HG03457 (cell line): Measurements from ENCODE around the gene HLA-DQB1.
A peak's percentile ranks its signal among the peaks of the same experiment; 100 is the strongest.
"Not testable (repeated sequence)": the region's sequence is repeated elsewhere in the genome, so short reads cannot be mapped to it uniquely, and the experiment has no call there.

Experiments used
- ATAC-seq: cut with Tn5 transposase; IDR thresholded peaks from one replicate; pipeline ENCODE4 v1.9.1; 2021; ENCODE audit warnings: moderate number of reproducible peaks; ENCODE audit not compliant: unreplicated experiment

The HLA-DQB1 gene

DNA sequence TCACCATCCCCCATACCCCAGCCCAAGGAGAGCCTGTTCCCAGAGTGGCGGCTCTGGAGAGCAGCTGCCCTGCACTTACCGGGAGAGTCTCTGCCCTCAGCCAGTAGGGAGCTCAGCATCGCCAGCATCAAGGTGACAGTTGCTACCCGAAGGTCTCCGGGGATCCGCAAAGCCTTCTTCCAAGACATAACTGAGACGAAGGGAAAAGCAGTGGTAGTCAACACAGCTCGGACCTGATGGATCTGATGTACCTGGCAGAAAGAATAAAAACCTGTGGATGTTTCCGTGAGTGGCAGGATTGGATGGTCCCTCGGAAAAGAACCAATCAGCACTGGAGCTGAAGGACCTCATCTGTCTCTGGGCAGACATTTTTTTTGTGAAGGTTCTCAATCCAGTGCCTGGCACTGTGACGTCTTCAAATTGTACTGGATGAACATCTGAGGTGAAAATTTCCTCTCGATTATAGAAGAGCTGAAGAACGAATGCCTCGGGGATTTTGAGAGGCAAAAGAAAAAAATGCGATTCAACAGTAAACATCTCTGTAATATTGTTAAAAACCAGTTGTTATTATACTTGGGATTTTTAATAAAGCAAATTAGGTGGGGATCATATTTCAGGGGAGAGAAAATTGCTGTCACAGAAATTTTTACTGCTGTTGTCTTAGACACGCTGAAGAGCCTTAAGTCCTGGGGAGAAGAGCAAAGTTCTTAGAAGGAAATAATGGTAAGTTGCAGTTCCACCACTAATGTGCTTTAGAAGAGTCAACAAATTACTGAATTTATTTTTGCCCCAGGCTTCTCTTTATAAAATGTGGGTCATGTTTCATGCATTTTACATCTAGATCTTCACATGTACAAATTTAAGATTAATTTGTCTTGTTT, at the start of gene HLA-DQB1:
Gene HLA-DQB1 (minus strand): TSS at position 238 of the 881 bp plus-strand sequence. CDS start 50 bp downstream, at position 188.
- no peak for ATAC-seq

DNA sequence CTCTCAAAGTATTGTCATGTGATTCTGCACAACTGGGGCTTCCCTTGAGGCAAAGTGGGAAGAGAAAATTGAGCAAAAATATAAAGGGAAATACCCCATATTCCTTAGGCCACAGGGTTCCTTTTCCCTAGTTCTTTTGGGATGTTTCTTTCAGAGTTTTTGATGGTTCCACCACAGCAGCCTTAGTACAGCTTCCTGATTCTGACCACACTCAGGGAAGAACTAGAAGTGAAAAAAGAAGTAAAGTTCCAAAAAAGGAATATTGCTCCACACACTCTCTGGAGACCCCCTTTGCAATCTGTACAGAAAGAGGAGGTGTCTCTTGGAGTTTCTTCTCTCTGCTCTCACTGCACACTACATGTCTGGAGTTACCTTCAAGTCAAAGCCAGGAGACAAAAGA, 46.8 kb upstream of the HLA-DQB1 start:
- ATAC-seq, result no peak

- ATAC-seq, result no peak
Observed at GRCh38 chr6:32709625-32710024, 43.2 kb upstream of the HLA-DQB1 start.

- ATAC-seq, result not testable (repeated sequence)
Observed at GRCh38 chr6:32705164-32705563, 38.7 kb upstream of the HLA-DQB1 start.

DNA sequence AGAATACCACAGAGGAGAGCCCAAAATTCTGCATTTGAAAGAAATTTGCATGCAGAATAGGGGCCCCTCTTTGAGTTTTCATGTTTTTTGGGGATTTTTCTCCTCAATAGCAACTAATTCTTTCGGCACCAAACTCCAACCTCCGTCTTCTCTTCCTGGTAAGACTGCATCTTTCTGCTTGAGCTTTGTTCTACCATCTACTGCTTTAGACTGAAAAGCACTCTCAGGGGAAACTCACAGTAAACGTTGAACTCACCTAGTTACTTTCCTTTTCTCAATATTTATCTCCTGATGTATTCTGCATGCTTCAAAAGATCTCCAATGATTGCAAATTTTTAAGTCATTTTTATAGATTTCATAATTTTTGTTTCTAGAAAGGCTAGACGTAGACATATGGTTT, 36.9 kb upstream of the HLA-DQB1 start:
- no peak for ATAC-seq

- ATAC-seq, result no peak
Observed at GRCh38 chr6:32700391-32701040, 34.1 kb upstream of the HLA-DQB1 start.

- ATAC-seq, result no peak
Observed at GRCh38 chr6:32697031-32697430, 30.6 kb upstream of the HLA-DQB1 start.

DNA sequence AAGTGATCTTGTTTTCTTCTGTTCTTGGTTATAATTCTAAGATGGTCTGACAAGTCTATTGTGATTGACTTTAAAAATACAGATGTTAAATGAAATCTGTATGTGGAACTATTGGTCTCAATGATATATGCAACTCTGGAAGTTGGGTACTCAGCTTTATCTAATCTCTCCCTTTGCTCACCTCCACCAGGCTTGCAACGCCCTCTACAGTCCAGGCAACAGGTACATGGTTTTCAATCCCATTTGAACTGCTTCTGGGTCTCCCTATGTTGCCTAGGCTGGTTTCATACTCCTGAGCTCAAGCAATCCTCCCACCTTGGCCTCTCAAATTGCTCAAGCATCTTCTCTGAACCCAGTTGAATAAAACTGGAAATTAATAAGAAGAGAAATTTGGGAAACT, 25.6 kb upstream of the HLA-DQB1 start:
- no peak for ATAC-seq

GRCh38 chr6:32689531-32690501, 23.4 kb upstream of the HLA-DQB1 start:
- ATAC-seq, result no peak

DNA sequence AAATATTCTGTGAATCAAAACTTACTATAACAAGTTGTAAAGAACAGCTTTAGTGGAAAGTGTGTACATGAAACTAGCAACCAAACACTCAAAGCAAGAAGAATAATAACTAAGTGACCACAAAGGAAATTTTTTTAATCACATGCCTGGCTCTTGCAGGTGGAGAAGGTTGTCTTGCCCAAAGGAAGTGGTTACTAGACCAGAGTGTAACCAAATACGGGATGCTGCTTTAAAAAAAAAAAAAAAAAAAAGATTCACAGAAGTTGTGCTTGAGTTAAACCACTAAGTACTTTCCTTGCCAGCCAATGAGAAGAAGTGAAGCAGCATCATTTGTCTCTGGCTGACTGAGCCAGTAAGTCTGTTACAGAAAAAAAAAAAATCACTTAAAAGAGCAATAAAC, 19.1 kb upstream of the HLA-DQB1 start:
- ATAC-seq, result peak; percentile 55

DNA sequence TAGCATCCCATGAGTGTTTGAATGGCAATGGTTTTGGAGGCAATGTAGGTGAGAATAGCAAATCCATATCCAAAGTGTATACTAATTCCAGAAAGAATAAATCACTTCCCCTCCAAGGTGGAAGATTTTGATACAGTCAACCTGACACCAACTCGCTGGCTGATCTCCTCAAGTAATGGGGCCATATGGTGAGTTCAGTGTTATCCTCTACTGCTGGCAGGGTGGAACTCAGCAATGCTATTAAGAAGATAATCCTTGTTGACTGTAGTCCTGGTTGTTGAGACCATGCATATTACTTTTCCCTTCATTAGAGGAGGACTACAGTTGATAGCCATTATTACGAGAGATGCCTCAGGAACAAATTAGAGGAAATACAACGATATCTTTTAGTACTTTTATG, 17.8 kb upstream of the HLA-DQB1 start:
- no peak for ATAC-seq

- no peak for ATAC-seq
Observed at GRCh38 chr6:32680055-32680454, 13.6 kb upstream of the HLA-DQB1 start.

- ATAC-seq, result no peak
Observed at GRCh38 chr6:32679492-32679891, 13.0 kb upstream of the HLA-DQB1 start.

- not testable (repeated sequence) for ATAC-seq
Observed at GRCh38 chr6:32674123-32674522, 7.7 kb upstream of the HLA-DQB1 start.

- ATAC-seq, result not testable (repeated sequence)
Observed at GRCh38 chr6:32671908-32672307, 5.5 kb upstream of the HLA-DQB1 start.

- ATAC-seq, result no peak
Observed at GRCh38 chr6:32669893-32670292, 3.4 kb upstream of the HLA-DQB1 start.

GRCh38 chr6:32669240-32669639, 2.8 kb upstream of the HLA-DQB1 start:
- ATAC-seq, result no peak

GRCh38 chr6:32668226-32668747, 1.8 kb upstream of the HLA-DQB1 start:
- no peak for ATAC-seq

- no peak for ATAC-seq
Observed at GRCh38 chr6:32665661-32666060, 796 bp downstream of the HLA-DQB1 start.

DNA sequence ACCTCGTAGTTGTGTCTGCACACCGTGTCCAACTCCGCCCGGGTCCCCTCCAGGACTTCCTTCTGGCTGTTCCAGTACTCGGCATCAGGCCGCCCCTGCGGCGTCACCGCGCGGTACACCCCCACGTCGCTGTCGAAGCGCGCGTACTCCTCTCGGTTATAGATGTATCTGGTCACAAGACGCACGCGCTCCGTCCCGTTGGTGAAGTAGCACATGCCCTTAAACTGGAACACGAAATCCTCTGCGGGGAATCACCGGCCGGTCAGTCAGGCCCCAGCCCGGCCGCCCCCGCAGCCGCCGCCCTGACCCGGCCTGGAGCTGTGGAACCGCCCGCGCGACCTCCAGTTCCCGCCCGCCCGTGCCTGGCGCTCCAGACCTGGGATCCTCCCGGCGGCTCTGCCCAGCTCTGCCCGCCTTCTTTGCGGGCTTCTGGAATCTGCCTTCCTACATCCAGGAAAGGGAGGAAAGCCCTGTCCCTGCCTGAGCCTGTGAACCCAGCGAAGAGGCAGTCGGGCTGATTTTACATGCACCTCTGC, 1.6 kb downstream of the HLA-DQB1 start:
- no peak for ATAC-seq

- no peak for ATAC-seq
Observed at GRCh38 chr6:32664354-32664753, 2.1 kb downstream of the HLA-DQB1 start.
